HEK293T (cell line): ENCODE results near the gene AP3B1.

Source experiments
- CTBP1 ChIP-seq: fragments of 450-650 bp; IDR thresholded peaks from 2 replicates; pipeline ENCODE4 v1.6.1; 2016; ENCODE audit warnings: borderline replicate concordance
- ELF4 ChIP-seq: fragments of 450-650 bp; IDR thresholded peaks from 2 replicates; pipeline ENCODE4 v1.6.1; 2017; ENCODE audit warnings: antibody characterized with exemption
- FOXA1 ChIP-seq: fragments of 450-650 bp; IDR thresholded peaks from 2 replicates; pipeline ENCODE4 v1.6.1; 2016; ENCODE audit warnings: mild to moderate bottlenecking
- L3MBTL2 ChIP-seq: fragments of 450-650 bp; conservative IDR thresholded peaks from 2 replicates; pipeline ENCODE4 v1.6.1; 2016; ENCODE audit warnings: mild to moderate bottlenecking
- SP1 ChIP-seq: fragments of 450-650 bp; IDR thresholded peaks from 2 replicates; pipeline ENCODE4 v1.6.1; 2017
- SUZ12 ChIP-seq: fragments of 450-650 bp; IDR thresholded peaks from 2 replicates; pipeline ENCODE4 v1.6.1; 2016; ENCODE audit warnings: mild to moderate bottlenecking
- ZNF384 ChIP-seq: fragments of 450-650 bp; IDR thresholded peaks from 2 replicates; pipeline ENCODE4 v1.6.1; 2016

GRCh38 chr5:77960305-77960704 lies 334.2 kb downstream of the AP3B1 start:
- TF ChIP-seq ZNF384 (no peak), ELF4 (no peak), SP1 (no peak), CTBP1 (no peak), FOXA1 (no peak), L3MBTL2 (no peak), SUZ12 (no peak)
